ENCODE data around the gene F2.
A peak's percentile ranks its signal among the peaks of the same experiment; 100 is the strongest.

Gene F2

DNA sequence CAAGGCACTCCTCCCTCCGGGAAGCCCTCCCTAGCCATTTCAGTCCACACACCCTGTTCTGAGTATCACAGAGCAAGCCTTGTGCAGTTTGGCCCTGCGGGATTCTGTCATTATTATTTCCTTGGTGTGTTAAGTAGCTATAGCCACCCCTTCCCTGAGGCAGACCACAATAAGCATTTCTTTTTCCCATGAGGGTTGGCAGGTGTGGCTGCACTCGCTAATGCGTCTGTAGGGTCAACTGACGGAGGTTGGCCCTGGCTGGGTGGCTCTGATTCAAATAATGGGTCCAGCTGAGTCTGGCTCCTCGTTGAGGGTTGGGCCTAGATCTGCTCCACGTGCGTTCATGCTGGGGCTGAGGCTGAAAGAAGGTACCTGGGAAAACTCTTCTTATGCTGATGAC is 5.1 kb downstream of the F2 start:
- no peak overlapping the region for H3K4me2 ChIP-seq (ENCODE audit: low read length)
- no peak overlapping the region for H3K27ac ChIP-seq (ENCODE audit: low read depth, low read length)
- H3K36me3 ChIP-seq (ENCODE audit: control insufficient read depth in 1 of 2, insufficient read depth in 2 of 2, low read length in 2 of 2), result no peaks in the 10 kb centered on the region
- no peak overlapping the region for H3K4me3 ChIP-seq (ENCODE audit: low read depth, low read length)
- H4K8ac ChIP-seq (ENCODE audit: low read depth, low read length), result no peak overlapping the region
- peak in 1 of 2 donors; percentile 18 for DNase-seq
- H3K18ac ChIP-seq (ENCODE audit: low read length), result no peak overlapping the region
- H3K4me1 ChIP-seq (ENCODE audit: control insufficient read depth in 1 of 2, insufficient read depth in 2 of 2, low read length in 2 of 2), result peaks cover 4 to 7% of the 10 kb centered on the region in 2 experiments
- no peak overlapping the region for H3K4ac ChIP-seq (ENCODE audit: low read depth, low read length)
- H3K79me2 ChIP-seq (ENCODE audit: control insufficient read depth, insufficient read depth, low read length, poor library complexity), result no peaks in the 10 kb centered on the region
- no peak overlapping the region for H2BK12ac ChIP-seq (ENCODE audit: low read length)
- H3K79me1 ChIP-seq (ENCODE audit: low read length), result no peaks in the 10 kb centered on the region
- no peak overlapping the region for H2BK5ac ChIP-seq (ENCODE audit: low read depth, low read length, poor library complexity)
- no peaks in the 10 kb centered on the region for H3K9me3 ChIP-seq (ENCODE audit: insufficient read depth, low read depth, low read length)
- no peak overlapping the region for H4K91ac ChIP-seq (ENCODE audit: low read depth, low read length)
- no peak overlapping the region for H3K9ac ChIP-seq (ENCODE audit: low read length)
- no CpG with 5 or more reads among the region's 8 CpGs for WGBS (ENCODE audit: extremely low coverage, insufficient coverage, insufficient read length)
- no peak overlapping the region for H2BK120ac ChIP-seq (ENCODE audit: insufficient read depth, low read length, poor library complexity)
- H3K27me3 ChIP-seq (ENCODE audit: insufficient read depth, low read length), result no peaks in the 10 kb centered on the region
- H2AK5ac ChIP-seq (ENCODE audit: low read length), result no peak overlapping the region
- no peak overlapping the region for H3K14ac ChIP-seq (ENCODE audit: low read length)
- no peak overlapping the region for H2AFZ ChIP-seq (ENCODE audit: insufficient read depth, low read length, poor library complexity)
- no peak overlapping the region for H4K12ac ChIP-seq (ENCODE audit: low read depth, low read length)
- no peak overlapping the region for H3K23ac ChIP-seq (ENCODE audit: low read length)

GRCh38 chr11:46725338-46726205 is 6.6 kb downstream of the F2 start:
- Histone ChIP-seq H2AK5ac (ENCODE audit: low read length) (no peak overlapping the region), H3K4me2 (ENCODE audit: low read length) (no peak overlapping the region), H4K91ac (ENCODE audit: low read depth, low read length) (no peak overlapping the region), H3K9ac (ENCODE audit: low read length) (no peak overlapping the region), H3K79me1 (ENCODE audit: low read length) (no peaks in the 10 kb centered on the region), H3K23ac (ENCODE audit: low read length) (no peak overlapping the region), H3K9me3 (ENCODE audit: insufficient read depth, low read depth, low read length) (no peaks in the 10 kb centered on the region), H2BK5ac (ENCODE audit: low read depth, low read length, poor library complexity) (no peak overlapping the region), H3K4me1 (ENCODE audit: control insufficient read depth in 1 of 2, insufficient read depth in 2 of 2, low read length in 2 of 2) (peaks cover 4 to 7% of the 10 kb centered on the region in 2 experiments), H3K36me3 (ENCODE audit: control insufficient read depth in 1 of 2, insufficient read depth in 2 of 2, low read length in 2 of 2) (no peaks in the 10 kb centered on the region), H4K8ac (ENCODE audit: low read depth, low read length) (no peak overlapping the region), H2AFZ (ENCODE audit: insufficient read depth, low read length, poor library complexity) (no peak overlapping the region), H2BK120ac (ENCODE audit: insufficient read depth, low read length, poor library complexity) (no peak overlapping the region), H3K27me3 (ENCODE audit: insufficient read depth, low read length) (no peaks in the 10 kb centered on the region), H3K27ac (ENCODE audit: low read depth, low read length) (no peak overlapping the region), H3K18ac (ENCODE audit: low read length) (no peak overlapping the region), H3K4ac (ENCODE audit: low read depth, low read length) (no peak overlapping the region), H3K4me3 (ENCODE audit: low read depth, low read length) (no peak overlapping the region), H3K79me2 (ENCODE audit: control insufficient read depth, insufficient read depth, low read length, poor library complexity) (no peaks in the 10 kb centered on the region), H4K12ac (ENCODE audit: low read depth, low read length) (no peak overlapping the region), H3K14ac (ENCODE audit: low read length) (no peak overlapping the region), H2BK12ac (ENCODE audit: low read length) (no peak overlapping the region)
- no CpG with 5 or more reads among the region's 19 CpGs for WGBS (ENCODE audit: extremely low coverage, insufficient coverage, insufficient read length)
- no peak for DNase-seq

- Histone ChIP-seq H2BK5ac (ENCODE audit: low read depth, low read length, poor library complexity) (no peak overlapping the region), H3K4me1 (ENCODE audit: control insufficient read depth in 1 of 2, insufficient read depth in 2 of 2, low read length in 2 of 2) (peaks cover 4 to 7% of the 10 kb centered on the region in 2 experiments), H3K4me2 (ENCODE audit: low read length) (no peak overlapping the region), H3K36me3 (ENCODE audit: control insufficient read depth in 1 of 2, insufficient read depth in 2 of 2, low read length in 2 of 2) (no peaks in the 10 kb centered on the region), H2AFZ (ENCODE audit: insufficient read depth, low read length, poor library complexity) (no peak overlapping the region), H3K9me3 (ENCODE audit: insufficient read depth, low read depth, low read length) (no peaks in the 10 kb centered on the region), H3K27ac (ENCODE audit: low read depth, low read length) (no peak overlapping the region), H4K12ac (ENCODE audit: low read depth, low read length) (no peak overlapping the region), H3K4ac (ENCODE audit: low read depth, low read length) (no peak overlapping the region), H3K9ac (ENCODE audit: low read length) (no peak overlapping the region), H3K27me3 (ENCODE audit: insufficient read depth, low read length) (no peaks in the 10 kb centered on the region), H4K91ac (ENCODE audit: low read depth, low read length) (no peak overlapping the region), H3K18ac (ENCODE audit: low read length) (no peak overlapping the region), H3K79me2 (ENCODE audit: control insufficient read depth, insufficient read depth, low read length, poor library complexity) (no peaks in the 10 kb centered on the region), H3K23ac (ENCODE audit: low read length) (no peak overlapping the region), H2AK5ac (ENCODE audit: low read length) (no peak overlapping the region), H2BK120ac (ENCODE audit: insufficient read depth, low read length, poor library complexity) (no peak overlapping the region), H3K4me3 (ENCODE audit: low read depth, low read length) (no peak overlapping the region), H3K14ac (ENCODE audit: low read length) (no peak overlapping the region), H3K79me1 (ENCODE audit: low read length) (no peaks in the 10 kb centered on the region), H4K8ac (ENCODE audit: low read depth, low read length) (no peak overlapping the region), H2BK12ac (ENCODE audit: low read length) (no peak overlapping the region)
- WGBS (ENCODE audit: extremely low coverage, insufficient coverage, insufficient read length), result no CpG with 5 or more reads among the region's 26 CpGs
- DNase-seq, result no peak
Observed at GRCh38 chr11:46726206-46726862, 7.3 kb downstream of the F2 start.

DNA sequence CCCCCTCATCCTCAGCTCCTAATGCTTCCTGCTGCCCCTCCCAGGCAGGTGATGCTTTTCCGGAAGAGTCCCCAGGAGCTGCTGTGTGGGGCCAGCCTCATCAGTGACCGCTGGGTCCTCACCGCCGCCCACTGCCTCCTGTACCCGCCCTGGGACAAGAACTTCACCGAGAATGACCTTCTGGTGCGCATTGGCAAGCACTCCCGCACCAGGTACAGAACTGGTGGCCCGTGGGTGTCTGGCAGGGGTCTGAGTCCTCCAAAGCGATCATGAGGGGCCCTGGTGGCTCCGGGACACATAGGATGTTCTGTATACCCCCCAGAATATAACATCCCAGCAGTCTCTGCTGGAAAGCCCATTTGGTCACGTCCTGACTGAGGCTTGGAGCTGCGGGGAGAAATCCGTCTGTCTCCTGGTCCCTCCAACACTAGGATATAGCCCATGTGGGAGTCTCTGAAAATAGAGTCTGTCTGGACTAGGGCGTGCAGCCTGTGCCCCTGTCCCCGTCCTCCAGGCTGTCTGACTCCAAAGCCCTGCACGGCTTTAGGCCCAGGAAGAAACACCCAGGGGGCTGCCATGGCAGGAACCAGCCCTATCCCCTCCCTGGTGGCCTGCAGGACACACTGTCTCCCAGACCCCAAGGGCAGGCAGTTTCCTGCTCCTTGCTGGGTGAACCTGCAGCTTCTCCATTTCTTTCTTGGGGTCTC is 9.1 kb downstream of the F2 start:
- no peaks in the 10 kb centered on the region for H3K36me3 ChIP-seq (ENCODE audit: control insufficient read depth in 1 of 2, insufficient read depth in 2 of 2, low read length in 2 of 2)

More for the DNA sequence above, 9.1 kb downstream of the F2 start:
- no peak overlapping the region for H4K8ac ChIP-seq (ENCODE audit: low read depth, low read length)
- no peaks in the 10 kb centered on the region for H3K27me3 ChIP-seq (ENCODE audit: insufficient read depth, low read length)
- no peak overlapping the region for H3K4me2 ChIP-seq (ENCODE audit: low read length)
- no peak for DNase-seq
- no peaks in the 10 kb centered on the region for H3K79me1 ChIP-seq (ENCODE audit: low read length)
- no peak overlapping the region for H2AK5ac ChIP-seq (ENCODE audit: low read length)
- H3K9ac ChIP-seq (ENCODE audit: low read length), result no peak overlapping the region
- no peak overlapping the region for H2BK120ac ChIP-seq (ENCODE audit: insufficient read depth, low read length, poor library complexity)
- H2BK5ac ChIP-seq (ENCODE audit: low read depth, low read length, poor library complexity), result no peak overlapping the region
- H4K91ac ChIP-seq (ENCODE audit: low read depth, low read length), result no peak overlapping the region
- no peak overlapping the region for H4K12ac ChIP-seq (ENCODE audit: low read depth, low read length)
- no peak overlapping the region for H2AFZ ChIP-seq (ENCODE audit: insufficient read depth, low read length, poor library complexity)
- no peak overlapping the region for H3K4me3 ChIP-seq (ENCODE audit: low read depth, low read length)
- no peak overlapping the region for H3K14ac ChIP-seq (ENCODE audit: low read length)
- no peak overlapping the region for H3K23ac ChIP-seq (ENCODE audit: low read length)
- no peak overlapping the region for H3K18ac ChIP-seq (ENCODE audit: low read length)
- H2BK12ac ChIP-seq (ENCODE audit: low read length), result no peak overlapping the region
- WGBS (ENCODE audit: extremely low coverage, insufficient coverage, insufficient read length), result no CpG with 5 or more reads among the region's 17 CpGs
- H3K79me2 ChIP-seq (ENCODE audit: control insufficient read depth, insufficient read depth, low read length, poor library complexity), result no peaks in the 10 kb centered on the region
- no peaks in the 10 kb centered on the region for H3K9me3 ChIP-seq (ENCODE audit: insufficient read depth, low read depth, low read length)
- peaks cover 4 to 7% of the 10 kb centered on the region in 2 experiments for H3K4me1 ChIP-seq (ENCODE audit: control insufficient read depth in 1 of 2, insufficient read depth in 2 of 2, low read length in 2 of 2)
- H3K4ac ChIP-seq (ENCODE audit: low read depth, low read length), result no peak overlapping the region
- H3K27ac ChIP-seq (ENCODE audit: low read depth, low read length), result no peak overlapping the region
